K562 (cell line): ENCODE measurements around the gene MAPK13. TPM values are rescaled to one million over a fixed set of nuclear protein-coding genes. Genes with fewer than 3 reads are reported as not detected.

Experiments
- CBFB ChIP-seq: sonication (generic); formaldehyde crosslinking; IDR thresholded peaks from 2 replicates; pipeline ENCODE4 v1.4.0; 2020; ENCODE audit warnings: mild to moderate bottlenecking, missing genetic modification reagents
- CREB1 ChIP-seq, 2 experiments: sonication (generic) in 1 of 2; formaldehyde crosslinking in 1 of 2; IDR thresholded peaks; 2 replicates each; pipeline versions ENCODE4 v1.6.1 to v1.8.0; 2012 to 2022; ENCODE audit warnings: inconsistent platforms in 1 of 2, mild to moderate bottlenecking in 1 of 2, missing genetic modification reagents in 1 of 2, moderate library complexity in 1 of 2
- DNMT1 ChIP-seq: fragments of 450-650 bp; IDR thresholded peaks from 2 replicates; pipeline ENCODE4 v1.6.1; 2016; ENCODE audit warnings: antibody characterized with exemption, mild to moderate bottlenecking
- E2F4 ChIP-seq: sonication (generic); formaldehyde crosslinking; IDR thresholded peaks from 2 replicates; pipeline ENCODE4 v1.8.0; 2022; ENCODE audit warnings: mild to moderate bottlenecking, low read depth, missing genetic modification reagents
- ELF4 ChIP-seq: fragments of 450-650 bp; formaldehyde crosslinking; IDR thresholded peaks from 2 replicates; pipeline ENCODE4 v1.4.0; 2022; ENCODE audit warnings: missing genetic modification characterization
- HDAC2 ChIP-seq: fragments of 450-650 bp; IDR thresholded peaks from 2 replicates; pipeline ENCODE4 v1.6.1; 2016; ENCODE audit warnings: mild to moderate bottlenecking
- HNRNPLL ChIP-seq: fragments of 200-400 bp; formaldehyde crosslinking; IDR thresholded peaks from 2 replicates; pipeline ENCODE4 v1.6.1; 2017; ENCODE audit warnings: low read length, low read depth, mild to moderate bottlenecking; ENCODE audit not compliant: poor library complexity, severe bottlenecking
- MAFK ChIP-seq: IDR thresholded peaks from 2 replicates; pipeline ENCODE4 v1.6.1; 2011; ENCODE audit warnings: low read length, improper control_type of control experiment
- MAZ ChIP-seq, 2 experiments: fragments of 450-650 bp in 1 of 2; sonication (generic) in 1 of 2; formaldehyde crosslinking; IDR thresholded peaks in 1 of 2; conservative IDR thresholded peaks in 1 of 2; 2 replicates each; pipeline versions ENCODE4 v1.4.0 to v1.5.0; 2020; ENCODE audit warnings: mild to moderate bottlenecking in 1 of 2, missing genetic modification reagents in 1 of 2
- NELFE ChIP-seq: IDR thresholded peaks from 2 replicates; pipeline ENCODE4 v1.6.1; 2011; ENCODE audit warnings: mild to moderate bottlenecking; ENCODE audit not compliant: insufficient read depth, insufficient read length
- RB1 ChIP-seq: fragments of 450-650 bp; IDR thresholded peaks from 2 replicates; pipeline ENCODE4 v1.6.1; 2017; ENCODE audit warnings: low read depth, mild to moderate bottlenecking
- SIN3B ChIP-seq: fragments of 450-650 bp; IDR thresholded peaks from 2 replicates; pipeline ENCODE4 v1.6.1; 2017; ENCODE audit warnings: low read depth, mild to moderate bottlenecking, moderate library complexity
- SOX6 ChIP-seq: fragments of 450-650 bp; IDR thresholded peaks from 2 replicates; pipeline ENCODE4 v1.6.1; 2014; ENCODE audit warnings: mild to moderate bottlenecking
- TOE1 ChIP-seq, 2 experiments: fragments of 450-650 bp in 1 of 2; sonication (generic) in 1 of 2; formaldehyde crosslinking in 1 of 2; IDR thresholded peaks; 2 replicates each; pipeline versions ENCODE4 v1.7.1 to v1.8.0; 2016 to 2022; ENCODE audit warnings: borderline replicate concordance in 2 of 2, mild to moderate bottlenecking in 2 of 2, antibody characterized with exemption in 1 of 2, inconsistent platforms in 1 of 2, low read depth in 1 of 2, missing genetic modification reagents in 1 of 2, moderate library complexity in 1 of 2
- ZFP36 ChIP-seq: fragments of 150-350 bp; IDR thresholded peaks from 2 replicates; pipeline ENCODE4 v1.6.1; 2018; ENCODE audit warnings: low read length, low read depth; ENCODE audit not compliant: partially characterized antibody
- ZFPM2 ChIP-seq: fragments of 250-450 bp; sonication (Bioruptor Pico); IDR thresholded peaks from 2 replicates; pipeline ENCODE4 v1.5.1; 2022; ENCODE audit warnings: mild to moderate bottlenecking
- ZNF121 ChIP-seq: sonication (generic); formaldehyde crosslinking; conservative IDR thresholded peaks from 2 replicates; pipeline ENCODE4 v1.8.0; 2022; ENCODE audit warnings: missing genetic modification reagents
- ZNF449 ChIP-seq: fragments of 250-450 bp; sonication (Bioruptor Pico); IDR thresholded peaks from 2 replicates; pipeline ENCODE4 v1.8.0; 2022; ENCODE audit warnings: moderate library complexity, mild to moderate bottlenecking, inconsistent platforms
- polyA plus RNA-seq, 8 experiments: library from polyadenylated mRNA; depleted of rRNA in 4 of 8; stranded (reverse) in 5 of 8; unstranded in 3 of 8; fragments of >200 nt; fragmentation: Nextera tagmentation in 2 of 8; fragmentation: Illumina TruSeq in 1 of 8; extraction: Ambion mirVana in 2 of 8; extraction: Trizol in 1 of 8; gene quantifications; 2 replicates each; pipeline versions ENCODE4 v1.2.1 to v1.2.3, GENCODE V29; 2011 to 2014; ENCODE audit warnings: inconsistent platforms in 1 of 8, missing spikeins in 1 of 8
- total RNA-seq, 7 experiments: library from RNA; depleted of rRNA in 6 of 7; stranded (reverse); fragments of >200 nt in 6 of 7; fragmentation: Illumina TruSeq in 2 of 7; extraction: Trizol in 2 of 7; gene quantifications; 2 replicates each; pipeline versions ENCODE4 v1.2.1 to v1.2.3, GENCODE V29; 2011 to 2021; ENCODE audit warnings: low replicate concordance in 1 of 7
- TF ChIP-seq, protein P1 (sequence below): fragments of 450-650 bp; IDR thresholded peaks from 2 replicates; pipeline ENCODE4 v1.6.1; 2017; ENCODE audit warnings: antibody characterized with exemption
- TF ChIP-seq, protein P2 (sequence below), 3 experiments: IDR thresholded peaks in 2 of 3; conservative IDR thresholded peaks in 1 of 3; 2 replicates each; pipeline ENCODE4 v1.5.1; 2011 to 2012; ENCODE audit warnings: low read length in 3 of 3, mild to moderate bottlenecking in 3 of 3, control low read depth in 2 of 3, improper control_type of control experiment in 1 of 3, inconsistent platforms in 1 of 3, low read depth in 1 of 3, mixed read lengths in 1 of 3, moderate library complexity in 1 of 3; ENCODE audit not compliant: insufficient read depth in 2 of 3

MAPK13 gene
- total and polyA plus RNA-seq, 9 of the 15 experiments (the other 6 are each of a cell fraction or from before 2014, with no cell fraction given): 0.03 to 2.3 (median 0.48) TPM; not detected in 1

DNA sequence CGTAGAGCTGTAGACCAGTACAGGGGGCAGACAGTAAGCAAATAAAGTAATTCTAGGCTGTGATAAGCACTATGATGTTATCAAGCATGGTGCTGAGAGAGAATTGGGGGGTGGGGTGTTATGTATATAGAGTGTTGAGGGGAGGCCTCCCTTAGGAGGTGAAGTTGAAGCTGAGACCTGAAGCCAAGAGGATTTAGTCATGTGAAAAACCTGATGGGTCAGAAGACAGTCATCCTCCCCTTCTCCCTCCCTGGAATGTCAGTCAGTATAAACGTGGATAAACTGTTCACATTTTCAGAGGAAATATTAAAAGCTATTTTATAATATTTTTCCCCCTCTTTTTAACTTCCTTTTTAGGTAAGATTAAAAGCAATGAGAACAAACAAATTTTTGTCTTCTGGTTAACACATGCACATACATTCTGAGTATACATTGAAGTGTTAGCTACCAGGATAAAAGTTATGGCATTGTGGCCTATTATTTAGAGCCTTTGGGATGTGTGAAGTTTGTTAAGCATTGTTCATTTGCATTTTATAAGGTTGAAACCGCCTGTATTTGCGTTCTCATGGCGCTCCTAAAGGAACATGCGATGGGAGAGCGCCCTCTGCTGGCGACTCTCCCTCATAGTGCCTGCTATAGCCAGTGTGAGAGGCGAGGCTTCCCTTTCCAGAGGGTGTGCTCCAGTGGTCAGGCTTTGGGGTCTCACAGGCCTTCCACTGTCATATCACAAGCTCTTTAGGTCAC, 35.4 kb upstream of the MAPK13 start (continued):
- TF ChIP-seq, protein P1, sequence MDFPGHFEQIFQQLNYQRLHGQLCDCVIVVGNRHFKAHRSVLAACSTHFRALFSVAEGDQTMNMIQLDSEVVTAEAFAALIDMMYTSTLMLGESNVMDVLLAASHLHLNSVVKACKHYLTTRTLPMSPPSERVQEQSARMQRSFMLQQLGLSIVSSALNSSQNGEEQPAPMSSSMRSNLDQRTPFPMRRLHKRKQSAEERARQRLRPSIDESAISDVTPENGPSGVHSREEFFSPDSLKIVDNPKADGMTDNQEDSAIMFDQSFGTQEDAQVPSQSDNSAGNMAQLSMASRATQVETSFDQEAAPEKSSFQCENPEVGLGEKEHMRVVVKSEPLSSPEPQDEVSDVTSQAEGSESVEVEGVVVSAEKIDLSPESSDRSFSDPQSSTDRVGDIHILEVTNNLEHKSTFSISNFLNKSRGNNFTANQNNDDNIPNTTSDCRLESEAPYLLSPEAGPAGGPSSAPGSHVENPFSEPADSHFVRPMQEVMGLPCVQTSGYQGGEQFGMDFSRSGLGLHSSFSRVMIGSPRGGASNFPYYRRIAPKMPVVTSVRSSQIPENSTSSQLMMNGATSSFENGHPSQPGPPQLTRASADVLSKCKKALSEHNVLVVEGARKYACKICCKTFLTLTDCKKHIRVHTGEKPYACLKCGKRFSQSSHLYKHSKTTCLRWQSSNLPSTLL: no peak
- TF ChIP-seq E2F4: 0 out of 2 replicates have a peak, but pooled peaks have one; percentile 12
- no peak for TF ChIP-seq CREB1 (IDR thresholded peaks at IDR 0.05)
- 0 out of 2 replicates have a peak, but pooled peaks have one; percentile 40 for TF ChIP-seq CREB1 (CRISPR knock-in tag; IDR thresholded peaks at IDR 0.05)
- TF ChIP-seq TOE1 (IDR thresholded peaks at IDR 0.05; ENCODE audit: borderline replicate concordance): no peak
- peak; percentile 64; the same call in 1 of the 2 replicates for TF ChIP-seq TOE1 (CRISPR knock-in tag; IDR thresholded peaks at IDR 0.05; ENCODE audit: borderline replicate concordance, low read depth)
- TF ChIP-seq MAFK: 0 out of 2 replicates have a peak, but pooled peaks have one; percentile 2
- TF ChIP-seq DNMT1: no peak
- peak; percentile 43; the same call in 1 of the 2 replicates for TF ChIP-seq SOX6
- TF ChIP-seq, protein P2, sequence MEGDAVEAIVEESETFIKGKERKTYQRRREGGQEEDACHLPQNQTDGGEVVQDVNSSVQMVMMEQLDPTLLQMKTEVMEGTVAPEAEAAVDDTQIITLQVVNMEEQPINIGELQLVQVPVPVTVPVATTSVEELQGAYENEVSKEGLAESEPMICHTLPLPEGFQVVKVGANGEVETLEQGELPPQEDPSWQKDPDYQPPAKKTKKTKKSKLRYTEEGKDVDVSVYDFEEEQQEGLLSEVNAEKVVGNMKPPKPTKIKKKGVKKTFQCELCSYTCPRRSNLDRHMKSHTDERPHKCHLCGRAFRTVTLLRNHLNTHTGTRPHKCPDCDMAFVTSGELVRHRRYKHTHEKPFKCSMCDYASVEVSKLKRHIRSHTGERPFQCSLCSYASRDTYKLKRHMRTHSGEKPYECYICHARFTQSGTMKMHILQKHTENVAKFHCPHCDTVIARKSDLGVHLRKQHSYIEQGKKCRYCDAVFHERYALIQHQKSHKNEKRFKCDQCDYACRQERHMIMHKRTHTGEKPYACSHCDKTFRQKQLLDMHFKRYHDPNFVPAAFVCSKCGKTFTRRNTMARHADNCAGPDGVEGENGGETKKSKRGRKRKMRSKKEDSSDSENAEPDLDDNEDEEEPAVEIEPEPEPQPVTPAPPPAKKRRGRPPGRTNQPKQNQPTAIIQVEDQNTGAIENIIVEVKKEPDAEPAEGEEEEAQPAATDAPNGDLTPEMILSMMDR (IDR thresholded peaks at IDR 0.05 in 2 of 3, conservative IDR thresholded peaks at IDR 0.05 in 1 of 3; ENCODE audit: insufficient read depth in 2 of 3, low read depth in 1 of 3, low read length in 3 of 3): peak; percentile 91 to 98 (median 95)
- peak; percentile 78; the same call in 1 of the 2 replicates for TF ChIP-seq RB1
- no peak for TF ChIP-seq ZFPM2 (CRISPR knock-in tag)
- TF ChIP-seq ZFP36: peak; percentile 5
- TF ChIP-seq MAZ (CRISPR knock-in tag; conservative IDR thresholded peaks at IDR 0.05 in 1 of 2, IDR thresholded peaks at IDR 0.05 in 1 of 2): peak in 1 of 2 experiments; percentile 52; a peak in 3 of 4 replicates
- TF ChIP-seq ZNF449 (CRISPR knock-in tag): 0 out of 2 replicates have a peak, but pooled peaks have one; percentile 12
- TF ChIP-seq ZNF121 (CRISPR knock-in tag): no peak
- TF ChIP-seq ELF4 (CRISPR knock-in tag): peak; percentile 59; the same call in 1 of the 2 replicates
- no peak for TF ChIP-seq HDAC2
- 0 out of 2 replicates have a peak, but pooled peaks have one; percentile 32 for TF ChIP-seq SIN3B
- TF ChIP-seq HNRNPLL: peak; percentile 27
- no peak for TF ChIP-seq NELFE
- TF ChIP-seq CBFB (CRISPR knock-in tag): 0 out of 2 replicates have a peak, but pooled peaks have one; percentile 23
